ENCODE results near the gene TYW5. TPM values are rescaled to one million over a fixed set of nuclear protein-coding genes. Genes with fewer than 3 reads are reported as not detected.
"Not testable (repeated sequence)": the region's sequence is repeated elsewhere in the genome, so short reads cannot be mapped to it uniquely, and the experiment has no call there.

The TYW5 gene
- total and polyA plus RNA-seq, 5 donors = 1.7 to 3.5 (median 3.0) TPM

DNA sequence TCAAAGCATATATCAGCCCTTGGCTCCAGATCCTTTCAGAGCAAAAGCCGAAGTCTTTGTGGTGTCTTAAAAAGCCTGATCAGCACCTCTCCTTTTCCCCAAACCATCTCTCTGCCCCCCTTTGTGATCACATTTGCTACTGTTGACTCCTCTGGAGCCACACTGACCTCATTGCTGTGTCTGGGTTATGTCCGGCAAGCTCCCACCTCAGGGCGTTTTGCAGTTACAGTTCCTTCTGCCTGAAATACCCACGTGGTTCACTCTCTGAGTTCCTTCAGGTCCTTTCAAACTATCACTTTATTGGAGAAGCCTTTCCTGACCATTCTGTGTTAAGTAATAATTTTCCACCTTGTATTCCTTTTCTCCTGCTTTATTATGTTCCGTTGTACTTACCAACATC, 32.4 kb downstream of the TYW5 start:
- no peaks in the 10 kb centered on the region for H3K9me3 ChIP-seq (ENCODE audit: control insufficient read depth, low read length)
- ATAC-seq = peak; percentile 22 to 23
- intact Hi-C loops (cut with DNase I) = no loop called here
- no peak for DNase-seq
- H3K4me1 ChIP-seq (ENCODE audit: control insufficient read depth, insufficient read depth, low read length) = no peaks in the 10 kb centered on the region
- no peak overlapping the region for H3K4me3 ChIP-seq (ENCODE audit: low read length)
- H3K27me3 ChIP-seq (ENCODE audit: control insufficient read depth, insufficient read depth) = no peaks in the 10 kb centered on the region
- 57% methylated on average over 5 of the region's 5 CpGs for WGBS
- no peak overlapping the region for H3K27ac ChIP-seq (ENCODE audit: low read length)

GRCh38 chr2:199916980-199917379, 38.3 kb downstream of the TYW5 start:
- no peak overlapping the region for H3K27ac ChIP-seq (ENCODE audit: low read length)
- ATAC-seq (no peak), DNase-seq (no peak)
- intact Hi-C loops (cut with DNase I) = no loop called here
- no peaks in the 10 kb centered on the region for H3K27me3 ChIP-seq (ENCODE audit: control insufficient read depth, insufficient read depth)
- no peaks in the 10 kb centered on the region for H3K4me1 ChIP-seq (ENCODE audit: control insufficient read depth, insufficient read depth, low read length)
- H3K4me3 ChIP-seq (ENCODE audit: low read length) = no peak overlapping the region
- WGBS = 85% methylated on average over 4 of the region's 4 CpGs
- no peaks in the 10 kb centered on the region for H3K9me3 ChIP-seq (ENCODE audit: control insufficient read depth, low read length)

GRCh38 chr2:199914372-199914958, 40.8 kb downstream of the TYW5 start:
- ATAC-seq (no peak), DNase-seq (no peak)
- Histone ChIP-seq H3K4me3 (ENCODE audit: low read length) (no peak overlapping the region), H3K9me3 (ENCODE audit: control insufficient read depth, low read length) (no peaks in the 10 kb centered on the region), H3K27me3 (ENCODE audit: control insufficient read depth, insufficient read depth) (no peaks in the 10 kb centered on the region), H3K4me1 (ENCODE audit: control insufficient read depth, insufficient read depth, low read length) (no peaks in the 10 kb centered on the region), H3K27ac (ENCODE audit: low read length) (no peak overlapping the region)
- 61% methylated on average over 2 of the region's 2 CpGs for WGBS
- intact Hi-C loops (cut with DNase I) = no loop called here

GRCh38 chr2:199912553-199913114, 42.7 kb downstream of the TYW5 start:
- peak overlapping the region; percentile 76 for H3K4me3 ChIP-seq (ENCODE audit: low read length)
- H3K4me1 ChIP-seq (ENCODE audit: control insufficient read depth, insufficient read depth, low read length); H3K27me3 ChIP-seq (ENCODE audit: control insufficient read depth, insufficient read depth); H3K9me3 ChIP-seq (ENCODE audit: control insufficient read depth, low read length); H3K27ac ChIP-seq (ENCODE audit: low read length); ATAC-seq; intact Hi-C loops (cut with DNase I): not testable (repeated sequence)
- peak in 1 of 3 donors; percentile 41 for DNase-seq
- WGBS = 93% methylated on average over 12 of the region's 12 CpGs

GRCh38 chr2:199911877-199912161, 43.5 kb downstream of the TYW5 start:
- no peaks in the 10 kb centered on the region for H3K9me3 ChIP-seq (ENCODE audit: control insufficient read depth, low read length)
- H3K4me1 ChIP-seq (ENCODE audit: control insufficient read depth, insufficient read depth, low read length) = no peaks in the 10 kb centered on the region
- WGBS = under 1% methylated on average over 13 of the region's 13 CpGs
- DNase-seq (no peak), ATAC-seq (no peak)
- H3K4me3 ChIP-seq (ENCODE audit: low read length) = peak overlapping the region; percentile 76
- H3K27me3 ChIP-seq (ENCODE audit: control insufficient read depth, insufficient read depth) = no peaks in the 10 kb centered on the region
- H3K27ac ChIP-seq (ENCODE audit: low read length) = peak overlapping the region; percentile 91
- intact Hi-C loops (cut with DNase I) = no loop called here

DNA sequence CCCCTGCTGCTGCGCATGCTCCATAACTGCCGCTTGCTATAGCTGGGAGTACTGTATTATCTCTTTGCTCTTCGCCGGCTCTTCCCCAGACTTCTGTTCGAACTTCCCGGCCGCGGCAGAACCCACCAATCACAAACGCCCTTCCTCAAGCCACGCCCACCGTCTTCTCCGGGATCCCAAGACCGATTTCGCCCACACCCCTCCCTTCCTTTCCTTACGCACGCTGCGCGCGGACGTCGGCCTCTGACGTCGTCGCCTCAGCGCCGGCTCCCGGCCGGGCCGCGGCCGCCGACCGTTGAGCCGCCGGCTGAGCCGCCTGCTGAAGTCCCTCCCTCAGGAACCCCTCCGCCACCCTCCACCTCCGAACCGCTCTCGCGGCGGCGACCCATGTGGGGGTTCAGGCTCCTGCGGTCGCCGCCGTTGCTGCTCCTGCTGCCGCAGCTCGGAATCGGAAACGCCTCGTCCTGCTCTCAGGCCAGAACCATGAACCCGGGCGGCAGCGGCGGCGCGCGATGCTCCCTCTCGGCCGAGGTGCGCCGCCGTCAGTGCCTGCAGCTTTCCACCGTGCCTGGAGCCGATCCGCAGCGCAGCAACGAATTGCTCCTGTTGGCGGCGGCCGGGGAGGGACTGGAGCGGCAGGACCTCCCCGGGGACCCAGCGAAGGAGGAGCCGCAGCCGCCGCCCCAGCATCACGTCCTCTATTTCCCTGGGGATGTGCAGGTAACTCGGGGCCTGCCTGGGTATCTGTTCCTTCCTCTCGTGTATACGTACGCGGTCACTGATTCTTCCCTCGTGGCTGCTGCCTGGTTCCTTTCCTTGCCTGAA, 44.0 kb downstream of the TYW5 start, which contains the start of gene C2orf69:
TSS of gene C2orf69 (plus strand) at position 242 of the 825 bp plus-strand sequence. CDS start at position 388, 146 bp downstream.
- WGBS = under 1% methylated on average over 85 of the region's 85 CpGs
- intact Hi-C loops (cut with DNase I) = no loop called here

GRCh38 chr2:199910338-199911051, 44.8 kb downstream of the TYW5 start:
- no peaks in the 10 kb centered on the region for H3K4me1 ChIP-seq (ENCODE audit: control insufficient read depth, insufficient read depth, low read length)
- H3K4me3 ChIP-seq (ENCODE audit: low read length) = peak overlapping the region; percentile 38
- DNase-seq (peak in 1 of 3 donors; percentile 24), ATAC-seq (no peak)
- H3K27ac ChIP-seq (ENCODE audit: low read length) = no peak overlapping the region
- WGBS = 45% methylated on average over 18 of the region's 18 CpGs
- intact Hi-C loops (cut with DNase I) = no loop called here
- H3K27me3 ChIP-seq (ENCODE audit: control insufficient read depth, insufficient read depth) = no peaks in the 10 kb centered on the region
- H3K9me3 ChIP-seq (ENCODE audit: control insufficient read depth, low read length) = no peaks in the 10 kb centered on the region

More for the DNA sequence above, 44.0 kb downstream of the TYW5 start, which contains the start of gene C2orf69:
- no peaks in the 10 kb centered on the region for H3K9me3 ChIP-seq (ENCODE audit: control insufficient read depth, low read length)
- DNase-seq (peak; percentile 96 to 98 (median 98)), ATAC-seq (peak; percentile 99)
- peak within 1 kb of the TSS; percentile 76 for H3K4me3 ChIP-seq (ENCODE audit: low read length)
- H3K27ac ChIP-seq (ENCODE audit: low read length) = peak within 1 kb of the TSS; percentile 91
- no peaks in the 10 kb centered on the region for H3K4me1 ChIP-seq (ENCODE audit: control insufficient read depth, insufficient read depth, low read length)
- no peaks in the 10 kb centered on the region for H3K27me3 ChIP-seq (ENCODE audit: control insufficient read depth, insufficient read depth)

DNA sequence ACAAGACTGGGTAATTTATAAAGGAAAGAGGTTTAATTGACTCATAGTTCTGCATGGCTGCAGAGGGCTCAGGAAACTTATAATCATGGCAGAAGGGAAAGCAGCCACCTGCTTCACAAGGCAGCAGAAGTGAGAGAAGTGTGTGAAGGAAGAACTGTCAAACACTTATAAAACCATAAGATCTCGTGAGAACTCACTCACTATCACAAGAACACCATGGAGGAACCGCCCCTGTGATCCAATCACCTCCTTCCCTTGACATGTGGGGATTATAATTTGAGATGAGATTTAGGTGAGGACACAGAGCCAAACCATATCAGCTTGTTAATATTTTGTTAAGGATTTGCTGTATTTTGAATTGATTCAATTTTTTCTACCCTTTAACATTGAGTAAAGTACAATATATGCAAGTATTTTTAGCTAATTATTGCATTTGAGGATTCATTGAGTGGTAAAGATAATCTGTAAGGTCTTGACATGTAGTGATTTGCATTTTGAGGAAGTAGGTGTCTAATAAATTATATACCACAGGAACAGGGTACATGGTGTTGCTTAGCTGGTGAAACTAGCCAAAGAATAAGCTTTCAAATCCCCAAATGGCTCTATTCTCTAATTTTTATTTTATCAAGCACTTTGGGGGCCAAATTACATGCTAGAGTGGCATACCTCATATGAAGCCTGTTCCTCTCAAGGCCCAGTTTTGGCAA, 48.1 kb downstream of the TYW5 start:
- WGBS = 72% methylated on average over 2 of the region's 2 CpGs
- ATAC-seq = no peak
- no peak overlapping the region for H3K27ac ChIP-seq (ENCODE audit: low read length)
- H3K4me3 ChIP-seq (ENCODE audit: low read length) = no peak overlapping the region
- intact Hi-C loops (cut with DNase I) = no loop called here
- H3K9me3 ChIP-seq (ENCODE audit: control insufficient read depth, low read length) = no peaks in the 10 kb centered on the region
- DNase-seq = no peak
- H3K27me3 ChIP-seq (ENCODE audit: control insufficient read depth, insufficient read depth) = no peaks in the 10 kb centered on the region
- H3K4me1 ChIP-seq (ENCODE audit: control insufficient read depth, insufficient read depth, low read length) = no peaks in the 10 kb centered on the region

DNA sequence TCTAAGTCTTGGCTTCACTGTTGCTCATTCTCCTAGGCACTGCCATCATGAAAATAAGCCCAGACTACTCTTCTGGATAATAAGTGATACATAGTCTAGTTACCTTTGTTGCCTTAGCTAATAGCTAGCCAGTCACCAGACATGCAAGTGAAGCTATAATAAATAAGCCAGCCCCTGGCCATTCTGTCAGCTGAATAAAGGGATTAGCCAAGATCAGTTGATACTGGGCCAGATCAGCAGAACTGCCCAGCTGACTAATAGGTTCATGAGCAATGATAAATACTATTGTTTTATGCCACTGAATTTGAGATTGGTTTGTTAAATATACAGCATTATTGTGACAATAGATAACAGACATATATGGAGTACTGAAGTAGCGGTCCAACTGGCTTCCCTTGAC, 52.2 kb downstream of the TYW5 start:
- ATAC-seq (no peak), DNase-seq (no peak)
- Histone ChIP-seq H3K27ac (ENCODE audit: low read length) (no peak overlapping the region), H3K27me3 (ENCODE audit: control insufficient read depth, insufficient read depth) (no peaks in the 10 kb centered on the region), H3K9me3 (ENCODE audit: control insufficient read depth, low read length) (no peaks in the 10 kb centered on the region), H3K4me1 (ENCODE audit: control insufficient read depth, insufficient read depth, low read length) (no peaks in the 10 kb centered on the region), H3K4me3 (ENCODE audit: low read length) (no peak overlapping the region)
- WGBS = 94% methylated on average over 1 of the region's 1 CpG
- intact Hi-C loops (cut with DNase I) = no loop called here

GRCh38 chr2:199902486-199903110, 52.7 kb downstream of the TYW5 start:
- ATAC-seq = no peak
- intact Hi-C loops (cut with DNase I) = no loop called here
- no peak for DNase-seq
- H3K4me1 ChIP-seq (ENCODE audit: control insufficient read depth, insufficient read depth, low read length) = no peaks in the 10 kb centered on the region
- 79% methylated on average over 4 of the region's 4 CpGs for WGBS
- no peaks in the 10 kb centered on the region for H3K9me3 ChIP-seq (ENCODE audit: control insufficient read depth, low read length)
- H3K4me3 ChIP-seq (ENCODE audit: low read length) = no peak overlapping the region
- H3K27me3 ChIP-seq (ENCODE audit: control insufficient read depth, insufficient read depth) = no peaks in the 10 kb centered on the region
- H3K27ac ChIP-seq (ENCODE audit: low read length) = no peak overlapping the region

Data from right cardiac atrium (tissue), 5 donors.